Neural cell (in vitro differentiated cells): ENCODE measurements around the gene TIPRL. TPM values are rescaled to one million over a fixed set of nuclear protein-coding genes. Genes with fewer than 3 reads are reported as not detected.

Source experiments
- H2AFZ ChIP-seq: fragments of 200-600, 300-800 bp; sonication (generic), shearing (Covaris generic); 2 replicates; pipeline ENCODE4 v1.6.0; 2014; ENCODE audit warnings: low read depth, mild to moderate bottlenecking, antibody characterized with exemption, low read length, moderate library complexity
- H3F3A ChIP-seq: fragments of 200-600 bp; shearing (Covaris generic); 2 replicates; pipeline ENCODE4 v1.6.1; 2016; ENCODE audit warnings: mild to moderate bottlenecking, moderate library complexity, mixed read lengths, antibody characterized with exemption, low read length; ENCODE audit not compliant: insufficient read depth, poor library complexity, severe bottlenecking
- H3K27ac ChIP-seq: fragments of 200-600, 300-800 bp; sonication (generic), shearing (Covaris generic); 2 replicates; pipeline ENCODE4 v1.5.1; 2014; ENCODE audit warnings: mild to moderate bottlenecking, low read length, moderate library complexity
- H3K27me3 ChIP-seq: fragments of 300-800, 200-600 bp; sonication (generic), shearing (Covaris generic); 2 replicates; pipeline ENCODE4 v1.6.0; 2014; ENCODE audit warnings: mild to moderate bottlenecking, low read depth, low read length, moderate library complexity; ENCODE audit not compliant: insufficient read depth
- H3K36me3 ChIP-seq: fragments of 300-800, 200-600 bp; sonication (generic), shearing (Covaris generic); 2 replicates; pipeline ENCODE4 v1.5.1; 2014; ENCODE audit warnings: mild to moderate bottlenecking, antibody characterized with exemption, low read length, moderate library complexity; ENCODE audit not compliant: insufficient read depth
- H3K4me2 ChIP-seq: fragments of 300-800, 200-600 bp; sonication (generic), shearing (Covaris generic); 2 replicates; pipeline ENCODE4 v1.6.0; 2014; ENCODE audit warnings: mild to moderate bottlenecking, low read length
- H3K4me3 ChIP-seq: fragments of 300-800, 200-600 bp; sonication (generic), shearing (Covaris generic); 2 replicates; pipeline ENCODE4 v1.5.1; 2014; ENCODE audit warnings: mild to moderate bottlenecking, low read length, moderate library complexity
- H3K79me2 ChIP-seq: fragments of 200-600 bp; shearing (Covaris generic); replicated peaks from 2 replicates; pipeline ENCODE4 v1.6.0; 2014; ENCODE audit warnings: mild to moderate bottlenecking, low read length, moderate library complexity; ENCODE audit not compliant: insufficient read depth
- H3K9ac ChIP-seq: fragments of 300-800, 200-600 bp; sonication (generic), shearing (Covaris generic); 2 replicates; pipeline ENCODE4 v1.6.1; 2016; ENCODE audit warnings: mild to moderate bottlenecking, low read length, mixed read lengths
- H3K9me2 ChIP-seq: fragments of 200-600 bp; shearing (Covaris generic); 2 replicates; pipeline ENCODE4 v1.6.1; 2016; ENCODE audit warnings: mild to moderate bottlenecking, low read length, mixed read lengths; ENCODE audit not compliant: insufficient read depth
- H3K9me3 ChIP-seq: fragments of 200-600, 300-800 bp; sonication (generic), shearing (Covaris generic); 2 replicates; pipeline ENCODE4 v1.6.1; 2016; ENCODE audit warnings: mild to moderate bottlenecking, mixed run types, low read length, moderate library complexity, mixed read lengths
- H4K20me1 ChIP-seq: fragments of 200-600 bp; shearing (Covaris generic); 2 replicates; pipeline ENCODE4 v1.6.1; 2016; ENCODE audit warnings: mild to moderate bottlenecking, mixed run types; ENCODE audit not compliant: insufficient read depth
- EP300 ChIP-seq: fragments of 450-650 bp; conservative IDR thresholded peaks from 2 replicates; pipeline ENCODE4 v1.6.1; 2014; ENCODE audit warnings: antibody characterized with exemption, mild to moderate bottlenecking, moderate library complexity; ENCODE audit not compliant: poor library complexity, severe bottlenecking
- EZH2 ChIP-seq: fragments of 200-600, 300-800 bp; shearing (Covaris generic), sonication (generic); IDR thresholded peaks from 2 replicates; pipeline ENCODE4 v1.6.1; 2014; ENCODE audit warnings: antibody characterized with exemption, low read length, borderline replicate concordance, mild to moderate bottlenecking; ENCODE audit not compliant: insufficient read depth, poor library complexity, severe bottlenecking
- MXI1 ChIP-seq: fragments of 450-650 bp; conservative IDR thresholded peaks from 2 replicates; pipeline ENCODE4 v1.6.1; 2014; ENCODE audit warnings: antibody characterized with exemption, mild to moderate bottlenecking; ENCODE audit not compliant: poor library complexity, severe bottlenecking
- POLR2AphosphoS5 ChIP-seq: IDR thresholded peaks from 2 replicates; pipeline ENCODE4 v1.6.1; 2012
- RAD21 ChIP-seq: fragments of 450-650 bp; conservative IDR thresholded peaks from 2 replicates; pipeline ENCODE4 v1.6.1; 2014; ENCODE audit warnings: antibody characterized with exemption, mild to moderate bottlenecking, moderate library complexity
- SMC3 ChIP-seq: fragments of 450-650 bp; conservative IDR thresholded peaks from 2 replicates; pipeline ENCODE4 v1.6.1; 2014; ENCODE audit warnings: antibody characterized with exemption, mild to moderate bottlenecking, moderate library complexity; ENCODE audit not compliant: poor library complexity
- TAF1 ChIP-seq: IDR thresholded peaks from 2 replicates; pipeline ENCODE4 v1.6.1; 2012; ENCODE audit warnings: low read depth
- polyA plus RNA-seq: library from polyadenylated mRNA; depleted of rRNA; stranded (reverse); fragments of >200 nt; gene quantifications from 2 replicates; pipeline ENCODE4 v1.2.3, GENCODE V29; 2014
- TF ChIP-seq, protein P1 (sequence below): fragments of 450-650 bp; IDR thresholded peaks from 2 replicates; pipeline ENCODE4 v1.5.1; 2014; ENCODE audit warnings: antibody characterized with exemption, mild to moderate bottlenecking, moderate library complexity; ENCODE audit not compliant: poor library complexity, severe bottlenecking
- TF ChIP-seq, protein P2 (sequence below): IDR thresholded peaks from 2 replicates; pipeline ENCODE4 v1.6.1; 2012; ENCODE audit warnings: borderline replicate concordance

The TIPRL gene
- polyA plus RNA-seq, 1 donor from 2014 or later = 131 TPM

DNA sequence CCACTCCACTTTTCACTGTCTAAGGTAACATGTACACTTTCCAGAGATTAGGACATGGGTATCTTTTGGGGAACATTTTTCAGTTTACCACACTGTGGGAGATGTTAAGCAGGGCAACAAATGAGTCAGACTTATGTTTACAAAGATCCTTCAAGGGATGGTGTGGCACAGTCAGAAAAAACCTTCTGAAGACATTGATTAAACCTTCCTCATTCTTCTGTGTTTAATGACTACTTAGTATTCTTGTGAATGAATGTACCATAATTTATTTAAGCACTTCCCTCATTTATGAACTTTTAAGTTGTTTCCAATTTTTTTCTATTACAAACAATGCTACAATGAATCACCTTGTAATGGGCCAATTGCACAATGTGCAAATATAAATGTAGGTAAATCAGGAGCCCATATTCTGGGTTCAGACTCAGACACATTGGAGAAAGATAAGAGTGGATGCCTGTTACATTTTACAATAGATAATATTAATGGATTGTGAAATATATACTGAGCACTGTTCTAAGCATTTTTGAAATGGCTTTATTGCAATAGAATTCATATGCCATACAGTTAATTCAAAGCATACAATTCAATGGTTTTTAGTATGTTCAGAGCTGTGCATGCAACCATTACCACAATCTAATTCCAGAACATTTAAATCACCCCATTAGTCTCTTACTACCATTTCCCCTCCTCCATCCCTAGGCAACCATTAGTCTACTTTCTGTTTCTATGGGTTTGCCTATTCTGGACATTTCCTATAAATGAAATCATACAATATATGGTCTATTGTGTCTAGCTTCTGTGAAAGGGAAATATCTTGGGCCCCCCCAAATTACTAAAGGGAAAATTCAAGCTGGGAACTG, 45.1 kb downstream of the TIPRL start:
- Histone ChIP-seq H3K4me2 (no peak overlapping the region), H4K20me1 (no peaks in the 10 kb centered on the region), H3K9me2 (no peaks in the 10 kb centered on the region), H3K9me3 (no peaks in the 10 kb centered on the region), H3F3A (no peaks in the 10 kb centered on the region), H3K9ac (no peak overlapping the region), H3K36me3 (no peaks in the 10 kb centered on the region), H3K27me3 (peaks cover 5% of the 10 kb centered on the region), H2AFZ (no peak overlapping the region), H3K27ac (no peak overlapping the region), H3K79me2 (peaks cover 5% of the 10 kb centered on the region), H3K4me3 (no peak overlapping the region)
- TF ChIP-seq, protein P1, sequence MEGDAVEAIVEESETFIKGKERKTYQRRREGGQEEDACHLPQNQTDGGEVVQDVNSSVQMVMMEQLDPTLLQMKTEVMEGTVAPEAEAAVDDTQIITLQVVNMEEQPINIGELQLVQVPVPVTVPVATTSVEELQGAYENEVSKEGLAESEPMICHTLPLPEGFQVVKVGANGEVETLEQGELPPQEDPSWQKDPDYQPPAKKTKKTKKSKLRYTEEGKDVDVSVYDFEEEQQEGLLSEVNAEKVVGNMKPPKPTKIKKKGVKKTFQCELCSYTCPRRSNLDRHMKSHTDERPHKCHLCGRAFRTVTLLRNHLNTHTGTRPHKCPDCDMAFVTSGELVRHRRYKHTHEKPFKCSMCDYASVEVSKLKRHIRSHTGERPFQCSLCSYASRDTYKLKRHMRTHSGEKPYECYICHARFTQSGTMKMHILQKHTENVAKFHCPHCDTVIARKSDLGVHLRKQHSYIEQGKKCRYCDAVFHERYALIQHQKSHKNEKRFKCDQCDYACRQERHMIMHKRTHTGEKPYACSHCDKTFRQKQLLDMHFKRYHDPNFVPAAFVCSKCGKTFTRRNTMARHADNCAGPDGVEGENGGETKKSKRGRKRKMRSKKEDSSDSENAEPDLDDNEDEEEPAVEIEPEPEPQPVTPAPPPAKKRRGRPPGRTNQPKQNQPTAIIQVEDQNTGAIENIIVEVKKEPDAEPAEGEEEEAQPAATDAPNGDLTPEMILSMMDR = no peak
- TF ChIP-seq EZH2 (no peak), TAF1 (no peak), EP300 (no peak), SMC3 (no peak)
- TF ChIP-seq, protein P2, sequence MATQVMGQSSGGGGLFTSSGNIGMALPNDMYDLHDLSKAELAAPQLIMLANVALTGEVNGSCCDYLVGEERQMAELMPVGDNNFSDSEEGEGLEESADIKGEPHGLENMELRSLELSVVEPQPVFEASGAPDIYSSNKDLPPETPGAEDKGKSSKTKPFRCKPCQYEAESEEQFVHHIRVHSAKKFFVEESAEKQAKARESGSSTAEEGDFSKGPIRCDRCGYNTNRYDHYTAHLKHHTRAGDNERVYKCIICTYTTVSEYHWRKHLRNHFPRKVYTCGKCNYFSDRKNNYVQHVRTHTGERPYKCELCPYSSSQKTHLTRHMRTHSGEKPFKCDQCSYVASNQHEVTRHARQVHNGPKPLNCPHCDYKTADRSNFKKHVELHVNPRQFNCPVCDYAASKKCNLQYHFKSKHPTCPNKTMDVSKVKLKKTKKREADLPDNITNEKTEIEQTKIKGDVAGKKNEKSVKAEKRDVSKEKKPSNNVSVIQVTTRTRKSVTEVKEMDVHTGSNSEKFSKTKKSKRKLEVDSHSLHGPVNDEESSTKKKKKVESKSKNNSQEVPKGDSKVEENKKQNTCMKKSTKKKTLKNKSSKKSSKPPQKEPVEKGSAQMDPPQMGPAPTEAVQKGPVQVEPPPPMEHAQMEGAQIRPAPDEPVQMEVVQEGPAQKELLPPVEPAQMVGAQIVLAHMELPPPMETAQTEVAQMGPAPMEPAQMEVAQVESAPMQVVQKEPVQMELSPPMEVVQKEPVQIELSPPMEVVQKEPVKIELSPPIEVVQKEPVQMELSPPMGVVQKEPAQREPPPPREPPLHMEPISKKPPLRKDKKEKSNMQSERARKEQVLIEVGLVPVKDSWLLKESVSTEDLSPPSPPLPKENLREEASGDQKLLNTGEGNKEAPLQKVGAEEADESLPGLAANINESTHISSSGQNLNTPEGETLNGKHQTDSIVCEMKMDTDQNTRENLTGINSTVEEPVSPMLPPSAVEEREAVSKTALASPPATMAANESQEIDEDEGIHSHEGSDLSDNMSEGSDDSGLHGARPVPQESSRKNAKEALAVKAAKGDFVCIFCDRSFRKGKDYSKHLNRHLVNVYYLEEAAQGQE = no peak

DNA sequence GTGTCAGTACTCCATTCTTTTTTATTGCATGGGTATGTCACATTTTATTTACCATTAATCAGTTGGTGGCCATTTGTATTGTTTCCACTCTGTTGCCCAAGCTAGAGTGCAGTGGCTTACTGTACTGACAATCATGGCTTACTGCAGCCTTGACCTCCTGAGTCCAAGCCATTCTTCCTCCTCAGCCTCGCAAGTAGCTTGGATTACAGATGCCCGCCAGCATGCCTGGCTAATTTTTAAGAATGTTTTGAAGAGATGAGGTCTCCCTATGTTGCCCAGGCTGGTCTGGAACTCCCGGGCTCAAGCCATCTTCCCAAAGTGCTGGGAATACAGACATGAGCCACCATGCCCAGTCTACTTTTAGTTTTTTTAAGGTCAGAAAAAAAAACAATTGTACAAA, 46.2 kb downstream of the TIPRL start:
- Histone ChIP-seq H3K36me3 (no peaks in the 10 kb centered on the region), H3K4me2 (no peak overlapping the region), H2AFZ (peak overlapping the region; percentile 69), H3K79me2 (peaks cover 5% of the 10 kb centered on the region), H3K27ac (no peak overlapping the region), H3K27me3 (peaks cover 5% of the 10 kb centered on the region), H3K9me2 (no peaks in the 10 kb centered on the region), H3K9ac (peak overlapping the region; percentile 69), H3K9me3 (no peaks in the 10 kb centered on the region), H3K4me3 (peak overlapping the region; percentile 85), H3F3A (no peaks in the 10 kb centered on the region), H4K20me1 (no peaks in the 10 kb centered on the region)
- TF ChIP-seq, protein P1 = no peak
- no peak for TF ChIP-seq SMC3
- TF ChIP-seq RAD21 = no peak
- TF ChIP-seq MXI1 = no peak
- no peak for TF ChIP-seq EZH2
- no peak for TF ChIP-seq TAF1
- TF ChIP-seq, protein P2 = no peak
- TF ChIP-seq POLR2AphosphoS5 = no peak
- TF ChIP-seq EP300 = no peak
